ENCODE measurements around the gene UPK3BL1. TPM values are rescaled to one million over a fixed set of nuclear protein-coding genes. Genes with fewer than 3 reads are reported as not detected.
A peak's percentile ranks its signal among the peaks of the same experiment; 100 is the strongest.
"Not testable (repeated sequence)": the region's sequence is repeated elsewhere in the genome, so short reads cannot be mapped to it uniquely, and the experiment has no call there.

Gene UPK3BL1
- total and polyA plus RNA-seq, 2 donors (not counting 1 experiment from before 2014, with no cell fraction given) = 2.3 to 5.4 TPM

GRCh38 chr7:102634299-102634698 lies 8.3 kb downstream of the UPK3BL1 start:
- not testable (repeated sequence) for H3K79me2 ChIP-seq (ENCODE audit: control insufficient read depth, insufficient read depth, low read length); H3K27ac ChIP-seq (ENCODE audit: insufficient read depth, low read length); H3K9ac ChIP-seq (ENCODE audit: insufficient read depth, low read length); H2AFZ ChIP-seq (ENCODE audit: low read length); DNase-seq (ENCODE audit: low read depth in 2 of 2); H3K27me3 ChIP-seq (ENCODE audit: control insufficient read depth, insufficient read depth, low read length); H4K20me1 ChIP-seq (ENCODE audit: control insufficient read depth, extremely low read depth, insufficient read depth, low read length); H3K4me1 ChIP-seq (ENCODE audit: control insufficient read depth, extremely low read depth, insufficient read depth, low read length); H3K36me3 ChIP-seq (ENCODE audit: control insufficient read depth, insufficient read depth, low read length); H3K4me3 ChIP-seq (replicated peaks in 1 of 4; ENCODE audit: control extremely low read depth in 1 of 4, insufficient read depth in 1 of 4, low read depth in 3 of 4, low read length in 4 of 4); H3K9me3 ChIP-seq (ENCODE audit: control insufficient read depth, insufficient read depth, low read depth, low read length); H3K4me2 ChIP-seq (ENCODE audit: extremely low read depth, insufficient read depth, low read length)

DNA sequence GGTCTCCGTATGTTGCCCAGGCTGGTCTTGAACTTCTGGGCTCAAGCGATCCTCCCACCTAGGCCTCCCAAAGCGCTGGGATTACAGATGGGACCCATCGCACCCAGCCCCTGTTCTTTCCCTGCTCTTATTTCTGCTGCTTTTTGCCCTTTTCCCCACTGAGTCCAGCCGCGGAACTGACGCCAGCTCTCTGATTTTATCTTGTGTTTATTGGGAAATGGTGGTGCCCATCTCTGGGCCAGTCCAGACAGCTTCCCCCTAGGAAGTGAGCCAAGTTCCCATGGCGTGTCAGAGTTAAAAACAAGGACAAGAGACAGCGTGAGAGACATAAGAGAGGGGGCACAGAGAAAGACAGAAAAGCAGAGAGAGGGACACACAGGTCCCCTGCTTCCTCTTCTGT lies 12.0 kb downstream of the UPK3BL1 start:
- not testable (repeated sequence) for H3K27ac ChIP-seq (ENCODE audit: insufficient read depth, low read length); H3K9ac ChIP-seq (ENCODE audit: insufficient read depth, low read length); H2AFZ ChIP-seq (ENCODE audit: low read length); H3K9me3 ChIP-seq (ENCODE audit: control insufficient read depth, insufficient read depth, low read depth, low read length); H3K4me2 ChIP-seq (ENCODE audit: extremely low read depth, insufficient read depth, low read length); H4K20me1 ChIP-seq (ENCODE audit: control insufficient read depth, extremely low read depth, insufficient read depth, low read length); H3K4me1 ChIP-seq (ENCODE audit: control insufficient read depth, extremely low read depth, insufficient read depth, low read length); DNase-seq (ENCODE audit: low read depth in 2 of 2); H3K27me3 ChIP-seq (ENCODE audit: control insufficient read depth, insufficient read depth, low read length); H3K79me2 ChIP-seq (ENCODE audit: control insufficient read depth, insufficient read depth, low read length); H3K4me3 ChIP-seq (replicated peaks in 1 of 4; ENCODE audit: control extremely low read depth in 1 of 4, insufficient read depth in 1 of 4, low read depth in 3 of 4, low read length in 4 of 4); H3K36me3 ChIP-seq (ENCODE audit: control insufficient read depth, insufficient read depth, low read length)

DNA sequence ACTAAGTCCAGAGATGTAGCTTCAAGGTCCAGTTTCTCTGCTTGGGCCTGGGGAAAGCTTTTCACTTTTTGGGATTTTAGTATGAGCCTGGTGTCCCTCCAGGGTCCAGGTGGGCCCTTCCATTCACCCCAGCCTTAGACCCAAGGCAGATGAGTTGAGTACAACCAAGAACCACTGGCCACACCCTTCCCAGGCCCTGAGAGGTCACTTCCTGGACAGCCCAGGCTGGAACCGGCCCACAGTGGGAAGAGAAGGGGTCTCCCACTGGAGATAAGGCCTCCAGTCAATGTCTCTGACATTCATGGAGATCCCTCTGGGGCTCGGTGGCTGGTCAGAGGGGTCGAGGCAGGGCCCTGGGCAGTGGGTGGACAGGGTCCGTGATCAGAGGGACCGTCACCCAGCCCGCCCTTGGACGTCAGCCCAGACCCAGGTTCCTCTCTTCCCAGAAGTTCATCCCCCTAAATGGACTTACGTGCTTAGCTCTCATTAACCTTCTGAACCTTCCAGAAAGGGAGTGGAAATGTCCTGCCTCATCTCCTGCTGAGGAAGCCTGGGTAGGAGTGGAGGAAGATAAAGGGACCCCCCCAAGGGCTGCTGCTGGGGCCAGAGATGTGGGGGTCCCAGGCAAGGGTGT lies 15.2 kb downstream of the UPK3BL1 start:
- not testable (repeated sequence) for H3K4me1 ChIP-seq (ENCODE audit: control insufficient read depth, extremely low read depth, insufficient read depth, low read length); H3K79me2 ChIP-seq (ENCODE audit: control insufficient read depth, insufficient read depth, low read length); H2AFZ ChIP-seq (ENCODE audit: low read length); H3K27ac ChIP-seq (ENCODE audit: insufficient read depth, low read length); H3K36me3 ChIP-seq (ENCODE audit: control insufficient read depth, insufficient read depth, low read length); H4K20me1 ChIP-seq (ENCODE audit: control insufficient read depth, extremely low read depth, insufficient read depth, low read length); H3K4me3 ChIP-seq (replicated peaks in 1 of 4; ENCODE audit: control extremely low read depth in 1 of 4, insufficient read depth in 1 of 4, low read depth in 3 of 4, low read length in 4 of 4); DNase-seq (ENCODE audit: low read depth in 2 of 2); H3K27me3 ChIP-seq (ENCODE audit: control insufficient read depth, insufficient read depth, low read length); H3K9ac ChIP-seq (ENCODE audit: insufficient read depth, low read length); H3K4me2 ChIP-seq (ENCODE audit: extremely low read depth, insufficient read depth, low read length); H3K9me3 ChIP-seq (ENCODE audit: control insufficient read depth, insufficient read depth, low read depth, low read length)

DNA sequence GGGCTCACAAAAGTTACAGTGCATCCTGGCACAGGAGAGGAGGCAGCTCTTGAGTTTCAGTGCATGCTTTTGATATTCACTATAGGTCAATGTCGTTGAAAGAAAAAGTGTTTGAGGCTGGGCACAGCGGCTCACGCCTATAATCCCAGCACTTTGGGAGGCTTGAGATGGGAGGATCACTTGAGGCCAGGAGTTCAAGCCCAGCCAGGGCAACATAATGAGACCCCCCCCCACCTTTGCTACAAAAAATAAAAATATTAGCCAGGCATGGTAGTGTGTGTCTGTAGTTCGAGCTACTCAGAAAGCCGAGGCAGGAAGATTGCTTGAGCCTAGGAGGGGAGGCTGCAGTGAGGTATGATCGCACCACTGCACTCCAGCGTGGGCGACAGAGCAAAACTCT lies 24.5 kb downstream of the UPK3BL1 start:
- not testable (repeated sequence) for H3K4me2 ChIP-seq (ENCODE audit: extremely low read depth, insufficient read depth, low read length); H2AFZ ChIP-seq (ENCODE audit: low read length); H3K36me3 ChIP-seq (ENCODE audit: control insufficient read depth, insufficient read depth, low read length); H3K9ac ChIP-seq (ENCODE audit: insufficient read depth, low read length); DNase-seq (ENCODE audit: low read depth in 2 of 2); H3K4me1 ChIP-seq (ENCODE audit: control insufficient read depth, extremely low read depth, insufficient read depth, low read length); H4K20me1 ChIP-seq (ENCODE audit: control insufficient read depth, extremely low read depth, insufficient read depth, low read length); H3K9me3 ChIP-seq (ENCODE audit: control insufficient read depth, insufficient read depth, low read depth, low read length); H3K27me3 ChIP-seq (ENCODE audit: control insufficient read depth, insufficient read depth, low read length); H3K79me2 ChIP-seq (ENCODE audit: control insufficient read depth, insufficient read depth, low read length); H3K27ac ChIP-seq (ENCODE audit: insufficient read depth, low read length); H3K4me3 ChIP-seq (replicated peaks in 1 of 4; ENCODE audit: control extremely low read depth in 1 of 4, insufficient read depth in 1 of 4, low read depth in 3 of 4, low read length in 4 of 4)

DNA sequence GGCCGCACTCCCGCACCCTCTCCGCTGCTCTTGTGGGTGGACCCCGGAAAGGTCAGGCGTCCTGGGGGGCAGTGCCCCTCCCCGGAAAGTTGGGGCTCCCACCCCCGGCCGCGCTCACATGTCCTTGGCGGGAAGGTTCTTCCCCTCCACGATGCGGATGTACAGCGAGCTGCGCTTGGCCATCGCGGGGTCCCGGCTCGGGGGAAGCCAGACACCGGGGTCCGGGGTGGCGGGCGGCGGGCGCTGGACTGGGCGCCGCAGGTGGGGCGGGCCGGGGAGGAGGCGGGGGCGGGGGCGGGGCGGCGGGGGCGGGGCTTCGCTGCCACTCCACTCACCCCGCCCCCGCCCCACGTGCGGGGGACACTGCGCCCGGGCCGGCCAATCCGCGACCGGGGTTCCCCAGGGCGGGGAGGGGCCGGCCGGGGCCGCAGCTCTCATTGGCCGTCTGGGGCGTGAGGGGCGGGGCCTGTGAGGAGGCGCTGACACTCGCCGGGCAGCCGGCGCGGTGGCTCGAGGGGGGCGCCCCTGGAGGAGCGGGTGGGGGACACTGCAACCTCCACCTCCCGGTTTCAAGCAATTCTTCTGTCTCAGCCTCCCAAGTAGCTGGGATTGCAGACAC lies 26.0 kb downstream of the UPK3BL1 start, which contains the start of gene RASA4:
Gene RASA4, minus strand, starts transcription at position 250 of the 619 bp plus-strand sequence. Its CDS starts 67 bp downstream, at position 183.
- not testable (repeated sequence) for H4K20me1 ChIP-seq (ENCODE audit: control insufficient read depth, extremely low read depth, insufficient read depth, low read length); H3K36me3 ChIP-seq (ENCODE audit: control insufficient read depth, insufficient read depth, low read length); H3K79me2 ChIP-seq (ENCODE audit: control insufficient read depth, insufficient read depth, low read length); H3K9ac ChIP-seq (ENCODE audit: insufficient read depth, low read length); H3K9me3 ChIP-seq (ENCODE audit: control insufficient read depth, insufficient read depth, low read depth, low read length); H3K4me1 ChIP-seq (ENCODE audit: control insufficient read depth, extremely low read depth, insufficient read depth, low read length); H3K27ac ChIP-seq (ENCODE audit: insufficient read depth, low read length); H2AFZ ChIP-seq (ENCODE audit: low read length); H3K27me3 ChIP-seq (ENCODE audit: control insufficient read depth, insufficient read depth, low read length)
- DNase-seq (ENCODE audit: low read depth in 2 of 2) = peak in 1 of 2 donors; percentile 0
- peak within 1 kb of the TSS in 1 of 4 experiments; percentile 48 for H3K4me3 ChIP-seq (replicated peaks in 1 of 4; ENCODE audit: control extremely low read depth in 1 of 4, insufficient read depth in 1 of 4, low read depth in 3 of 4, low read length in 4 of 4)
- H3K4me2 ChIP-seq (ENCODE audit: extremely low read depth, insufficient read depth, low read length) = peak within 1 kb of the TSS; percentile 44

DNA sequence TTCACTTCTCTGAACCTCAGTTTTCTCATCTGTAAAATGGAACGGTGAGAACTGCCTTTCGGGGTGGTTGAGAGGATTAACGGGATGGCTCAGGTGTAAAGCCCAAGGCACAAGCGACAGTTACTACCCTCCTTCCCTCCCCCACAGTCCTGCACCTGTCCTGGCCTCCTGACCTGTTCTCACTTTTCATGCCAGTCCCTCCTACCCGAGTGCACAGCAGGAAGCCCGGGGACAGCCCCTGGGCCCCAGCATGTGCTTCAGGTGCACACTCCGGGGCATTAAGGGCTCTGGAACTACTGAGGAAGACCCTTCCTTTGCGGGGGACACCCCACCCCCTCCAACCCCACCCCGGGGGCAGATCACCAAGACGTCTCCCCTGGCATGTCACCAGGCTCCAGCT lies 26.7 kb downstream of the UPK3BL1 start:
- not testable (repeated sequence) for H2AFZ ChIP-seq (ENCODE audit: low read length); H3K36me3 ChIP-seq (ENCODE audit: control insufficient read depth, insufficient read depth, low read length); H3K79me2 ChIP-seq (ENCODE audit: control insufficient read depth, insufficient read depth, low read length); H3K9me3 ChIP-seq (ENCODE audit: control insufficient read depth, insufficient read depth, low read depth, low read length); H3K4me3 ChIP-seq (replicated peaks in 1 of 4; ENCODE audit: control extremely low read depth in 1 of 4, insufficient read depth in 1 of 4, low read depth in 3 of 4, low read length in 4 of 4); H3K4me2 ChIP-seq (ENCODE audit: extremely low read depth, insufficient read depth, low read length); DNase-seq (ENCODE audit: low read depth in 2 of 2); H3K4me1 ChIP-seq (ENCODE audit: control insufficient read depth, extremely low read depth, insufficient read depth, low read length); H4K20me1 ChIP-seq (ENCODE audit: control insufficient read depth, extremely low read depth, insufficient read depth, low read length); H3K9ac ChIP-seq (ENCODE audit: insufficient read depth, low read length); H3K27ac ChIP-seq (ENCODE audit: insufficient read depth, low read length); H3K27me3 ChIP-seq (ENCODE audit: control insufficient read depth, insufficient read depth, low read length)

DNA sequence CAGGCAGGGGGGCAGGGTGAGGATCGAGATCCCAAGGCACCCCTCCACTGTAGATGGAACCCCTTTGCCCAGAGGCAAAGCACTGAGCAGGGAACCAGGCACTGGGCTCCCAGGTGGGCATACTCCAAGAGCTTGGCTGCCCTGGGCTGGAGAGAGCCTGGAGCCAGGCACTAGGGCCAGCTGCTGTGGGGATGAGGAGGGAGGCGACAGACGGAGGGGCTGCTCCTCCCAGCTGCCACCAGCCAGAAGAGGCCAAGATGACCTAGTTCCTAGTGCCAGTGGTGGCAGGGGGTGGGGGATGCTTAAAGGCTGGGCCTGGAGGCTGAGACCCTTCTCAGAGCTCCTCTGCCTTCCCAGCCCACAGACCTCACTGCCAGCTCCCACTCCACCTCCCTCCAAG lies 27.7 kb downstream of the UPK3BL1 start:
- not testable (repeated sequence) for H2AFZ ChIP-seq (ENCODE audit: low read length); H3K36me3 ChIP-seq (ENCODE audit: control insufficient read depth, insufficient read depth, low read length); H4K20me1 ChIP-seq (ENCODE audit: control insufficient read depth, extremely low read depth, insufficient read depth, low read length); H3K27me3 ChIP-seq (ENCODE audit: control insufficient read depth, insufficient read depth, low read length); H3K9ac ChIP-seq (ENCODE audit: insufficient read depth, low read length); H3K4me3 ChIP-seq (replicated peaks in 1 of 4; ENCODE audit: control extremely low read depth in 1 of 4, insufficient read depth in 1 of 4, low read depth in 3 of 4, low read length in 4 of 4); H3K9me3 ChIP-seq (ENCODE audit: control insufficient read depth, insufficient read depth, low read depth, low read length); H3K4me2 ChIP-seq (ENCODE audit: extremely low read depth, insufficient read depth, low read length); H3K4me1 ChIP-seq (ENCODE audit: control insufficient read depth, extremely low read depth, insufficient read depth, low read length); H3K27ac ChIP-seq (ENCODE audit: insufficient read depth, low read length); DNase-seq (ENCODE audit: low read depth in 2 of 2); H3K79me2 ChIP-seq (ENCODE audit: control insufficient read depth, insufficient read depth, low read length)

All from fibroblast of lung (primary cell).